ENCODE results near the gene BOD1L2.

DNA sequence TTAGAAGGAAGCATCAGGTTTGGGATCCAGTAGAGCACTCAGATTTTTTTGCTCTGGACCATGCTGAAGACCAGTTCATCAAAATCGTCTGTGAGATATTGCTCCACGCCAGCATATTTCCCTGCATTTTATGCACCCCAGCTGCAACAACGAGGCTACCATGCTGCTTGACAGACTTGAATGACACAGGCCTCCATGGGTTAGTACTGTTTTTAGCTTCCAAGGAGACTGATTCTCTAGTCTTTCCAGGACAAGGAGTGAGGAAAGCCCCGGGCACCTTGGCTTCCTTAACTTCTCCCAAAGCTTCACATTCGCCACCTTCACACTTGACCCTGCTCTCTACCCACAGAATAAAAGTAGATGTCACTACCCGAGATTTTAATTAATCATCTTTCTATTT lies 17.5 kb downstream of the BOD1L2 start:
- TF ChIP-seq POLR2A (IDR thresholded peaks at IDR 0.05): no peak
- TF ChIP-seq, protein P1, sequence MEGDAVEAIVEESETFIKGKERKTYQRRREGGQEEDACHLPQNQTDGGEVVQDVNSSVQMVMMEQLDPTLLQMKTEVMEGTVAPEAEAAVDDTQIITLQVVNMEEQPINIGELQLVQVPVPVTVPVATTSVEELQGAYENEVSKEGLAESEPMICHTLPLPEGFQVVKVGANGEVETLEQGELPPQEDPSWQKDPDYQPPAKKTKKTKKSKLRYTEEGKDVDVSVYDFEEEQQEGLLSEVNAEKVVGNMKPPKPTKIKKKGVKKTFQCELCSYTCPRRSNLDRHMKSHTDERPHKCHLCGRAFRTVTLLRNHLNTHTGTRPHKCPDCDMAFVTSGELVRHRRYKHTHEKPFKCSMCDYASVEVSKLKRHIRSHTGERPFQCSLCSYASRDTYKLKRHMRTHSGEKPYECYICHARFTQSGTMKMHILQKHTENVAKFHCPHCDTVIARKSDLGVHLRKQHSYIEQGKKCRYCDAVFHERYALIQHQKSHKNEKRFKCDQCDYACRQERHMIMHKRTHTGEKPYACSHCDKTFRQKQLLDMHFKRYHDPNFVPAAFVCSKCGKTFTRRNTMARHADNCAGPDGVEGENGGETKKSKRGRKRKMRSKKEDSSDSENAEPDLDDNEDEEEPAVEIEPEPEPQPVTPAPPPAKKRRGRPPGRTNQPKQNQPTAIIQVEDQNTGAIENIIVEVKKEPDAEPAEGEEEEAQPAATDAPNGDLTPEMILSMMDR (IDR thresholded peaks at IDR 0.05): no peak

Data from body of pancreas (tissue), 4 donors.